NK-92 (cell line): Measurements from ENCODE around the gene RNF115.
"Not testable (repeated sequence)": the region's sequence is repeated elsewhere in the genome, so short reads cannot be mapped to it uniquely, and the experiment has no call there.

Experiments used
- DNase-seq: peaks from one replicate; lab custom pipeline; 2025; ENCODE audit not compliant: unreplicated experiment; lab: John Stamatoyannopoulos, UW

The RNF115 gene

DNA sequence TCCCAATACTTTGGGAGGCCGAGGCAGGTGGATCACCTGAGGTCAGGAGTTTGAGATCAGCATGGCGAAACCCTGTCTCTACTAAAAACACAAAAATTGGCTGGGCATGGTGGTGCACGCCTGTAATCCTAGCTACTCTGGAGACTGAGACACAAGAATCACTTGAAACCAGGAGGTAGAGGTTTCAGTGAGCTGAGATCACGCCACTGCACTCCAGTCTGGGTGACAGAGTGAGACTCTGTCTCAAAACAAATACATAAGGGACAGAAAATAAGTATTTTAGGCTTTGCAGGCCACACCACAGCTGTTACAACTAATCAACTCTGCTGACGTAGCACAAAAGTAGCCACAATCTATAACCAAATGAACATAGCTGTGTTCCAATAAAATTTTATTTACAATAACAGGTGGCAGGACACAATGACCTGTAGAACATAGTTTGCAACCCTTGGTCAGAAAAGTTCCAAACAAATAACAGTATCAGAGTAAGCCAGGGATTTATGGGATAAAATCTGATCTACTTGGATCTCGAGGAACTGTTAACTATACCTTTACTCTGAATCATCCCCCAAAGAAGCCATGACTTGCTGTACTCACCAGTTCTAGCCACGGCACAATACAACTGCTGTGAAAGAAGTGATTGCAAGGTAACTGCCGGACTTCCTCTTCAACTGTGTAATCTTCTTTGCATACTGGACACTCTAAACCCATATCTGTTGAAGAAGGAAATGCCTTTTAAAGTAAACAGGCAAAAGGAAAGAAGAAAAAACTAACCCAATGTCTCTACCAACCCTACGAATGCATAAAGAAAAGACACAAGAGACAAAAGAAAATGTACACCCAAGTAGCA is 76.3 kb downstream of the RNF115 start:
- DNase-seq = no peak

DNA sequence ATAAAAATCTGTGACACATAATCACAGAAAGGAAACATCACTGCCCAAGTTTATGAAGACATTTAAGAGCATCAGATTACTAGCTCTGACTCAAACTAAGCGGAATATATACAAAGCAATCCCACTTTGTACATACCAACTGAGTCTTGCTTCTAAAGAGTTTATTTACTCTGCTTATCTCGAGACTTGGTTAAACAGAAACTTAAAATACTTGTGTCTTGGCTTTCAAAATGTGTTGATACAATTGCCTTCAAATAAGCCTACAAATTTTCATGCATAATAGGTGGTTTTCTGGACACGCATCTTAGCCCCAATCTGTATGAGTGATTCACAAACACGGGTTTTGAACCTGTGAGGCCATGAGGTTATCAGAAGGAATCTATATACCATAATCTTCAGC is 83.6 kb downstream of the RNF115 start:
- no peak for DNase-seq

DNA sequence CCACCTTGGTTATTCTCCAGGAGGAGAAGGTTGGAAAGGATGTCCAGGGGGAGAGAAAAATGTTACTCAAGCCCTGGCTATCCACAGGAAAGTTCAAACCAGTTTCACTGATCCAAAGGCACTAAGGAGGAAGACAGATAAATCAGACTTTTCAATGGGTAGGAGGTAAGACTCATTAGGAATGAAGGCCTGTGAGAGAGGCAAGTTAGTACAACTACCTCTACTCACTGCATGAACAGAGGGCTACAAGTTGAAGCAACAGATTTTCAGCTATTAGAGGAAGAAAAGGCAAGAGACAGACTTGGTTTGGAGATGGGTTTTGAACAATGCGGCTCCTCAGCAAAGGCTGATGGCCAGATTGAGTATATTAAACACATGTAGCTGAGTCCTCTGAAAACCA is 87.7 kb downstream of the RNF115 start:
- no peak for DNase-seq

DNA sequence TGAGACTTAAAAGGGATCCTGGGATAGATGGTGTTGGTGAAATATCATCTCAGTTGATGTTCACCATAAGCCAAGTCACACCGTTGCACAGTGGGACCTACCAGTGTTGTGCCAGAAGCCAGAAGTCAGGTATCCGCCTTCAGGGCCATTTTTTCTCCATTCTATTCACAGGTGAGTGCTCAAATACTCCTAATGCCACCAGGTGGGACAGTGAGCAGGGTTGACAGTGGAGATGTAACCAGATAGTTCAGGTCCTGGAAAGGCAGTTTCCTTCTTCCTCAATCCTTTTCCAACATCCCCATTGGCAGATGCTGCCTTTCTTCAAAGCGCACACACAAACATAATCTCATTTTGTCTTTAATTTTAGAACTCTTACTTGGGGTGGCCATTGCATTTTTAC is 93.0 kb downstream of the RNF115 start:
- DNase-seq = no peak

DNA sequence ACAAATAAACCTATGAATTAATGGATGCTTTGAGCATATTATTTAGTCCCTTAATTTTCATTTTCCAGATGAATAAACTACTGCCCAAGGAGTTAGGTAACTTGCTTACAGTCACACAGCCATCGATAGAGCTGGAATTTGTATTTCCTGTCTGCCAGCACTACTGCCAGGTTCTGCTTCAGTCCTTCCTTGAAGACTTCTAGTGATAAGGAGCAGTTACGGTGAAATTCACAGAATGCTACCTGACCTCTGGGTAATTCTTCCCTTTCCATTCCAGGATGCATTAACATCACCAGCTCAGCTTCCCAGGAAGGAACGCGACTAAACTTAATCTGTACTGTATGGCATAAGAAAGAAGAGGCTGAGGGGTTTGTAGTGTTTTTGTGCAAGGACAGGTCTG is 93.4 kb downstream of the RNF115 start:
- no peak for DNase-seq

DNA sequence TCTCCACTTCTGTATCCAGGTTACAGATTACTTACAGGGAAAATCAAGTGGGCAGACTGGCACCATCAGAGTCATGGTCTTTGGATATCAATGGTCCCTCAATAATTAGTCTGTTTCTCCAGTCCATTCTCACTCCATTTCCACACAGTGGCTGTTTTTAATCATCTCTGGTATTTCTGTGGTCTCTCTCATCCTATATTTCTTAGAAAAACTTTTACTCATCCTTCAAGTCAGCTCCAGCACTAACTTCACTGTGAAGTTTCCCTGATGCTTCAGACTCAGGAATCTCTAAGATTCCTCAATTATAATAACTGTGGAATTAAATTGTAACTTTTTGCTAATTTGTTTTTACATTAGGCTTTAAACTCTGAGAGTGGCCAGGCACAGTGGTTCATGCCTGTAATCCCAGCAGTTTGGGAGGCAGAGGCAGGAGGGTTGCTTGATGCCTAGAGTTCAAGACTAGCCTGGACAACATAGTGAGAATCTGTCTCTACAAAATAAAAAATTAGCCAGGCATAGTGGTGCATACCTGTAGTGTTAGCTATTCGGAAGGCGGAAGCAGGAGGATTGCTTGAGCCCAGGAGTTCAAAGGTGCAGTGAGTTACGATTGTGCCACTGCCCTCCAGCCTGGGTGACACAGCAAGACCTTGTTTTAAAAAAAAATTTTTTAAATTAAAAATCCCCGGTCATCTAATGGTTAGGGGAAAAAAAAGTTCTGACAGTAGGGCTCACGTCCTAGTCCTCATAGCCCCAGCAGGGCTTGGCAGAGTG is 94.0 kb downstream of the RNF115 start:
- no peak for DNase-seq

DNA sequence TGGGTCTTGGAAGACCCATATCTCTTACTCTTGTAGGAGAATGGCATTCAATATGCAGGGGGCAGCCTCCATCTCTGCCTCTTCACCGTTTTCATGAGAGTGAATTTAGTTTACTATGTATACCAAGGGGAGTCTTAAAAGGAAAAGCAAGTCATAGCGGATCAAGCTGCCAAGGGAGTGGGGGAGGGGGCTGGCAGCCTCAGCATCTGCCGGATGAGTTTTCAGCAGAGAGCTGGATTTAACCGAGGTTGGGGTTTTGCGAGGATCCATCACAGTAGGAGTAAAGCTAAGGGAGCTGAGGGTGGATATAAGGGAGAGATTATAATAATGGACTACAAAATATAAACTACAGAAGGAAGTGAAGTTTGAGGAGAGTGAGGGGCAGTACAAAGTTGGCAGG is 94.7 kb downstream of the RNF115 start:
- DNase-seq = no peak

DNA sequence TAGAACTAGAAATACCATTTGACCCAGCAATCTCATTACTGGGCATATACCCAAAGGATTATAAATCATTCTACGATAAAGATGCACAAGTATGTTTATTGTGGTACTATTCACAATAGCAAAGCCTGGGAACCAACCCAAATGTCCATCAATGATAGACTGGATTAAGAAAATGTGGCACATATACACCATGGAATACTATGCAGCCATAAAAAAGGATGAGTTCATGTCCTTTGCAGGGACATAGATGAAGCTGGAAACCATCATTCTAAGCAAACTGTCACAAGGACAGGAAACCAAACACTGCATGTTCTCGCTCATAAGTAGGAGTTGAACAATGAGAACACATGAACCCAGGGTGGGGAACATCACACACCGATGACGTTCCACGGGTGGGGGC is 97.7 kb downstream of the RNF115 start:
- not testable (repeated sequence) for DNase-seq

DNA sequence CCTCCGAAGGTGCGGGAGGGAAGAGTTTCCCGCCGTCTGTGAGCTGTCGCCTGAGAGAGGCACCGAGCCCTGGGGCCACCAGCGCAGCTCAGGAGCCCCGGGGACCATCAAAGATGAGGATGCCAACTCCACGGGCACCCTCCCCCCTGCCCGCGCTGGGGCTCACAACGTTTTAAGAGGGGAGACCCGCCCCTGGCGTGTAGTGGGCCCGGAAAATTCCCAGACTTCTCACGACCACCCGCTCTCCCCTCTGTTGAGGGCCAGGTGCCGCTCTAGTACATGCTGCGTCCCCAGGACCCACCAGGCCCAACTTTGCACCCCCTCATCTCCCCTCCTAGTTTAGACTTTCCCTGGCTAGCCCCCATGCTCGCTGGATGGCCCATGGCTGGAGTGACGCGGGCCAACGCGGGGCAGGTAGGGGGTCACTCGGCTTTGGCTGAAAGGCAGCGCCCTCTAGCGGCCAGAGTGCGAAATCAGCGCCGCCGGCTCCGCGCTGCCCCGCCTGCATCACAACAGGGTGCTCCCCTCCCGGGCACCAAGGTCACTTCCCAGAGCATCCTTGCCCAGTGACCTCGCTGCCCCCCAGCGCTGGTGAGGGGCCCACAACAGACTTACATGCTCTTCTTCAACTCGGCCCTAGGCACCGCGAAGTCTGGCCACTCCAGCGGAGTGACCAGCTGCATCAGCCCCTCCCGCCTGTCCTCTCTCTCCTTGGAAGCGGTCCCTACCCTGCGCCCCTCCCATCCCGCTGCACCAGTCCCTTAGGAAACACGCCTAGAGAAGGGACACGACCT is 102.8 kb downstream of the RNF115 start:
- no peak for DNase-seq

DNA sequence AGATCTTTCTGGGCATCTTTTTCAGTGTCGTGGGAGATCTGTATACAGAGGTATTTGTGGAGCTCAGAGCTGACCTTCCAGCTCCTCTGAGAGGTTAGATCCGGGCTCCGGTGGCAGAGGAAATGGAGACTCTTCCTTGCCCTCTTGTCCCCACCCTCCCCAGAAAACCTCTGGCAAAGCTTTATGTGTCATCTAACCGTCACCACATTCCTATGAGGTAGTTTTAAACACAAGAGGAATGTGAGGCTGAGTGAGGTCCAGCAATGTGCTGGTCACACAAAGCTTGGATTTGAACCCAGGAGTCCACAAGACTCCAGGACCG is 103.4 kb downstream of the RNF115 start:
- no peak for DNase-seq

DNA sequence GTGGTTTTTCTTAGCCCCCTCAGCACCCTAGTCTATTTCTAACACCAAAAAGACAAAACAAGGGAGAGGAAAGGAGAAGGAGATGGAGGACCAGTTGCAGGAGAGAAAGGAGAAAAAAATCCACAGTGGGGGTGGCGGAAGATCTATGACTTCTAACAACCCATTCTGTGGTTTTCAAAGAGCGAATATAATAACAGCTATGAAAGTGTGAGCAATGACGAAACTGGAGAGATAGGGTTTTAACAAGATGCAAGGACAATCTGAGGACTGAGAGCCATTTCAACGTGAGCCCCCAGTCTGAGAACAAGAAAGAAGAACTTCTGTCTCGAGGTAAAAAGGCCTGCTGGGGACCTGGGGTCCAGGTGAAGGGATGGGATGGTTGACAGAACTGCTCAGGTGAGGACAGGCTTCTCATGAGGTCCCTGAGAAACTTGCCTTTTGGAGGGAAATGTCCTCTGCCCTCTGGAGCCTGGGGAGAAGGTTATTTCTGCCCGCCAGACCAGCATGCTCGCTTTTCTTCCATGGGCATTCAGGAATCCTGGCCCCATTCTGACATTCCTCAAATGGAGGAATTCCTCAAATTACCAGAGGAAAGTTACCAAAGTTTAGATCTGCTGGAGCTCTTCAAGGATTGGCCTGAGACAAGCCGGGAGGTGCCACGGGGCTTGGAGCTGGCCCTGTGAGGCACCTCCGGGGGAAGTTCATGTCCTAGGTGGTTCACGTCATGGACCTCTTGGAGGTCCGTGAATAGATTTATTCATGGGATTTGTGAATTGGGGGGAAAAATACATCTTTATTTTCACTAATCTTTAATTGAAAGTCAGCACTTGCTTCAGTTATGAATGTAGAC is 104.4 kb downstream of the RNF115 start, which contains the start of gene CD160:
TSS of gene CD160 (plus strand) at position 270 of the 850 bp plus-strand sequence. CDS start 8,829 bp downstream, outside the sequence.
- no peak for DNase-seq

DNA sequence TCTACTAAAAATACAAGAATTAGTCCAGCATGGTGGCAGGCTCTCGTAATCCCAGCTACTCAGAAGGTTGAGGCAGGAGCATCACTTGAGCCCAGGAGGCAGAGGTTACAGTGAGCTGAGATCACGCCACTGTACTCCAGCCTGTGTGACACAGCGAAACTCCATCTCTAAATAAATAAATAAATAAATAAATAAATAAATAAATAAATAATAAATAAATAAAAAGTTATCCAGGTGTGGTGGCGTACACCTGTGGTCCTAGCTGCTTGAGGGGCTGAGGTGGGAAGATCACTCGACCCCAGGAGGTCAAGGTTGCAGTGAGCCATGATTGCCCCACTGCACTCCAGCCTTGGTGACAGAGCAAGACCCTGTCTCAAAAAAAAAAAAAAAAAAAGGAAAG is 105.4 kb downstream of the RNF115 start:
- DNase-seq = not testable (repeated sequence)

DNA sequence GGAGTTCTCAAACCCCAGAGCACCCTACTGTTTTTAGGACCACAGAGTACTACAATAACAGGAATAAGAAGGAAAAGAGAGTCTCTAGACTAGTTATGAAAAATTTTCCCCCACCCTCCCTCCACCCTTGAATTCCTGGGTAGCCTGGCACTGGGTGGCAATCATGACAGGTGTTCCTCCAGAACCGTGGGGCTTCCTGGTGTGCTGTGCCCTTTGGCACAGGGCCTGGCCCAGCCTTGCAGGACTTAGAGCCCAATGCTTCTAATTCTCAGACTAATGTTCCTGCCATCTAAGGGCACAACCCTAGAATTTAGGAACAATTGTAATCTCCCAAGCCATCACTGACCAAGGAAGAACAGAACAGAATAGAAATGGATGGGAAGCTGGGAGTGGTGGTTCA is 106.1 kb downstream of the RNF115 start:
- DNase-seq = no peak

DNA sequence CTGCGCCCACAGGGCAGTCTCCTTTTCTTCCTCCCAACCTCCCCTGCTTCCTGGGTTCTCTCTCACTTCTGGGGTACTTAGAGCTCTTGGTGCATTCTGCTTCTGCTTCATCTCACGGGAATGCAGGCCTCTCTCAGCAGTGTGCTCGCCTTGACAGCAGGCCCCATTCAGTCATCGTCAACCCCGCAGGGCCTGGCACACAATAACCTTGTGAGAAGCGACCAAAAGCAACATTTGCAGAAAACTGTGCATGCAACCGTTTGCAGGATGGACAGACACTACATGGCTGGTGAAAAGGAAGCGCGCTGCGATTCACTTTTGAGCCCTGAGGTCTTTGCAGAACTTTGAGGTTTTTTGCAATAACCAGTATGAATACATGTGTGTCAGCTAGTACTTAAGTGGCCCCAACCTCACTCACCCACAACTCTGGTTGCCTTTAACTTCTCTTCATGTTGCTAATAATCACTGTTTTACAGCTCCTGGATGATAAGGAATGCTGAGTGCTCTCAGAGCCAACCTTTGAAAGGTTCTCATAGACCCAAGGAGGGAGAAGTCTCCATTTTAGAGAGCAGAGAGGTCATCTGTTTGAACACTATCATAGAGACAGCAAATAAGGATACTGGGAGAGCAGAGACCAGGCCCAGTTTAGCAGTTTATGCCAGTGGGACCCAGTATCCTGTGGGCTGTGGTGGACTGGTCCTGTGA is 107.1 kb downstream of the RNF115 start:
- DNase-seq = no peak

DNA sequence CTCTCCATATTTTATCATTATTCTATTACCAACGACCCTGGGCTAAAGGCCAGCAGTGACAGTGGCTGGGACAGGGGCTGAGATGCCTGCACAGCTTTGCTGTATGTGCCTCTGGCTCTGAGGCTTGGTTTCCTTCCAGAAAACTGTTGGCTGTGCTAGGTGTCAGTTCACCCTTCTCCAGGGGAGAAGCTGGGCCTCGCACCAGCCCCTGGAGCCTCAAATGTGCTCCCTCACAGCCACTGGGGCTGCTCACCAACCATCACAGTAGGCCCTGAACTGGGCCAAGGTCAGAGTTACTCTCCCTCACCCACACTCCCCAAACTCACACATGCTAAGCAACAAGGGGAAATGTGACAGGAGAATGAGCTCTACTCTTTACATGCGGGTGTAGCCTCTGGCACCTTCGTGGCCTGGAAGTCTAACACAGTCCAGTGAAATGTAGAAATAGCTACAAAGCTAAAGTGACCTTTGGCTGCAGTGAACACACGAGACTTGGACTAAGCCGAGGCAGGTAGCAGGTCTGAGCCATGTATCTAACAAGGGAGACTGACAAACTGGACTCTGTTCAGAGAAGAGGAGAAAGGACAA is 109.3 kb downstream of the RNF115 start:
- DNase-seq = no peak

DNA sequence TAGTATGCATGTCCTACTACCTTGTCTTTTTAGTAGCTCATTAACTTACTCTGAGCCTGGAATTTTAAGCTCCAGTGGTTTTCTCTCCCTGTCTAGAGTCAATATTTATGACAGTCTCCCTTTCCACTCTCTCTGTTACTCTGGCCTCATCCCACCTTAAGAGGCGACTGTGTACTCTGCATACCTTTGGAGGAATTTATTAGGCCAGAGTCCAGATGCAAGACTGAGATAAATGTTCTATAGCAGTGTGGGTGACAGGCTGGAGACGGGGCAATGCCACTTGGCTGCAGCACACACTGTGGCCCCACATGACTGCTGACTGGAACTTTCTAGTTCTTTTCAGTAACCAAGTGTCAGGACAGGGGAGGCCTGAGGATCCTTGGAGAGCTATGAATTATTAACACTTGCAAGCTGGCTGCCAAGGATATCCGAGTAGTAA is 112.7 kb downstream of the RNF115 start:
- no peak for DNase-seq

DNA sequence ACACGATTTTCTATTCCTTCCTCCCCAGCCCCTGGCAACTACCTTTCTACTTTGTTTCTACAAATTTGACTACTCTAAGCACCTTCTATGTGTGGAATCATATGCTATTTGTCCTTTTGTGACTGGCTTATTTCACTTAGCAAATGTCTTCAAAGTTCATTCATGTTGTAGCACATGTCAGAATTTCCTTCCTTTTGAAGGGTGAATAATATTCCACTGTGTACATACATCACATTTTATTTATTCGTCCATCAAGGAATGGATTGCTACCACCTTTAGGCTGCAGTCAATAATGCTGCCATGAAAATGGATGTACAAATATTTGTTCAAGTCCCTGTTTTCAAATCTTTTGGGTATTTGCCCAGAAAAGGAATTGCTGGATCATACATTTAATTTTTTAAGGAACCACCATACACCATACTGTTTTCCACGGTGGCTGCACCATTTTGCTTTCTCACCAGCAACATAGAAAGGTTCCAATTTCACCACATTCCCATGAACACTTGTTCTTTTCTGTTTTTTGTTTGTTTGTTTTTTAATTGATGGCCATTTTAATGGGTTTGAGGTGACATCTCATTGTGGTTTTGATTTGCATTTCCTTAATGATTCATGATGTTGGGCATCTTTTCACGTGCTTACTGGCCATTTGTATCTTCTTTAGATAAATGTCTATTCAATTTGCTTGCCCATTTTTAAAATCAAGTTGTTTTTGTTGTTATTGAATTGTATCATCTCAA is 113.4 kb downstream of the RNF115 start:
- DNase-seq = no peak

DNA sequence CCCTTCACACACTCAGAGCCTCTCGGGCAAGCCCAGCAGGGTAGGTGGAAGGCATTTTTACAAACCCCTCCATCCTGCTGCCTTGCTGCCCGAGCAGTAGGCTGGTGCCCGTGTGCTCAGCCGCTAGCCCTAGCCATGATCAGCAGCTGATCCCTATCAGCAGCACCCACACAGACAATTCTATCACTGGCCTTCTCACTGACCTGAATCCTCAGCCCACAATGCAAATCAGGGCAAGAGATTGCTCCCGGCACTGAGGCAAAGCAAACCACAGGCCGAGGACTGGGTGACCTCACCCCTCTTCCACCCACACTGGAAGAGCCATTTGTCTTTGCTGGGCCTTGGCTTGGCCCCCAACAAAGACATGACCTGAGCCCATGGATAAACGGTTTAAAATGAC is 115.8 kb downstream of the RNF115 start:
- DNase-seq = no peak
